Effector memory CD4-positive, alpha-beta T cell (primary cell): ENCODE data around the gene OVCA2.

ENCODE experiments used
- DNase-seq, 3 donors: peaks; one replicate each; pipeline ENCODE4 v3.0.0-alpha.2; 2020
- H3K27ac ChIP-seq: 2 replicates; pipeline ENCODE4 v1.7.0; 2013; ENCODE audit warnings: mild to moderate bottlenecking, low read length, moderate library complexity; ENCODE audit not compliant: insufficient read depth, poor library complexity, severe bottlenecking
- H3K27me3 ChIP-seq: replicated peaks from 2 replicates; pipeline ENCODE4 v1.7.0; 2013; ENCODE audit warnings: mild to moderate bottlenecking, low read length; ENCODE audit not compliant: insufficient read depth, control insufficient read depth, poor library complexity, severe bottlenecking
- H3K36me3 ChIP-seq: 2 replicates; pipeline ENCODE4 v1.7.0; 2013; ENCODE audit warnings: mild to moderate bottlenecking, low read length, moderate library complexity; ENCODE audit not compliant: control insufficient read depth, insufficient read depth
- H3K4me1 ChIP-seq: 2 replicates; pipeline ENCODE4 v1.7.0; 2013; ENCODE audit warnings: low read length, mild to moderate bottlenecking; ENCODE audit not compliant: control insufficient read depth, insufficient read depth, poor library complexity, severe bottlenecking
- H3K4me3 ChIP-seq: 2 replicates; pipeline ENCODE4 v1.7.0; 2013; ENCODE audit warnings: low read length, low read depth, mild to moderate bottlenecking; ENCODE audit not compliant: insufficient read depth, poor library complexity, severe bottlenecking
- H3K9me3 ChIP-seq: 2 replicates; pipeline ENCODE4 v1.7.0; 2013; ENCODE audit warnings: mild to moderate bottlenecking, low read length, moderate library complexity; ENCODE audit not compliant: control insufficient read depth

OVCA2 gene

GRCh38 chr17:2058586-2059546, 17.0 kb downstream of the OVCA2 start:
- peaks cover 18% of the 10 kb centered on the region for H3K4me1 ChIP-seq
- peak; percentile 20 to 54 (median 37) for DNase-seq
- no peaks in the 10 kb centered on the region for H3K27me3 ChIP-seq
- H3K4me3 ChIP-seq, result no peak overlapping the region
- no peak overlapping the region for H3K27ac ChIP-seq
- H3K9me3 ChIP-seq, result no peaks in the 10 kb centered on the region
- peaks cover 28% of the 10 kb centered on the region for H3K36me3 ChIP-seq

- no peak overlapping the region for H3K27ac ChIP-seq
These were observed 17.9 kb downstream of the OVCA2 start for GRCh38 chr17:2059547-2060384.

GRCh38 chr17:2060385-2060658, 18.5 kb downstream of the OVCA2 start:
- Histone ChIP-seq H3K27me3 (no peaks in the 10 kb centered on the region), H3K4me1 (peaks cover 9% of the 10 kb centered on the region), H3K9me3 (no peaks in the 10 kb centered on the region), H3K4me3 (no peak overlapping the region), H3K36me3 (peaks cover 40% of the 10 kb centered on the region), H3K27ac (no peak overlapping the region)
- DNase-seq, result no peak

More at GRCh38 chr17:2059547-2060384, 17.9 kb downstream of the OVCA2 start:
- Histone ChIP-seq H3K4me3 (no peak overlapping the region), H3K9me3 (no peaks in the 10 kb centered on the region), H3K36me3 (peaks cover 37% of the 10 kb centered on the region), H3K4me1 (peaks cover 9% of the 10 kb centered on the region), H3K27me3 (no peaks in the 10 kb centered on the region)
- DNase-seq, result no peak

- Histone ChIP-seq H3K9me3 (no peaks in the 10 kb centered on the region), H3K4me3 (no peak overlapping the region), H3K36me3 (peaks cover 45% of the 10 kb centered on the region), H3K4me1 (peaks cover 9% of the 10 kb centered on the region), H3K27ac (no peak overlapping the region), H3K27me3 (no peaks in the 10 kb centered on the region)
- no peak for DNase-seq
These were observed 19.0 kb downstream of the OVCA2 start for GRCh38 chr17:2060681-2061440.

- Histone ChIP-seq H3K36me3 (peaks cover 49% of the 10 kb centered on the region), H3K9me3 (no peaks in the 10 kb centered on the region), H3K4me1 (peaks cover 3% of the 10 kb centered on the region), H3K27ac (no peak overlapping the region), H3K27me3 (no peaks in the 10 kb centered on the region), H3K4me3 (no peak overlapping the region)
- DNase-seq, result no peak
These were observed 19.7 kb downstream of the OVCA2 start for GRCh38 chr17:2061441-2061958.

- Histone ChIP-seq H3K27me3 (no peaks in the 10 kb centered on the region), H3K36me3 (peaks cover 59% of the 10 kb centered on the region), H3K4me3 (no peak overlapping the region), H3K27ac (no peak overlapping the region), H3K9me3 (no peaks in the 10 kb centered on the region), H3K4me1 (no peaks in the 10 kb centered on the region)
- no peak for DNase-seq
These were observed 20.9 kb downstream of the OVCA2 start for GRCh38 chr17:2062571-2063183.

GRCh38 chr17:2063261-2064146, 21.7 kb downstream of the OVCA2 start:
- no peaks in the 10 kb centered on the region for H3K27me3 ChIP-seq
- no peaks in the 10 kb centered on the region for H3K9me3 ChIP-seq
- peaks cover 67% of the 10 kb centered on the region for H3K36me3 ChIP-seq
- H3K4me1 ChIP-seq, result no peaks in the 10 kb centered on the region
- H3K27ac ChIP-seq, result no peak overlapping the region
- no peak for DNase-seq
- H3K4me3 ChIP-seq, result no peak overlapping the region

- Histone ChIP-seq H3K27ac (no peak overlapping the region), H3K4me1 (no peaks in the 10 kb centered on the region), H3K9me3 (no peaks in the 10 kb centered on the region), H3K27me3 (no peaks in the 10 kb centered on the region), H3K4me3 (no peak overlapping the region), H3K36me3 (peaks cover 72% of the 10 kb centered on the region)
- no peak for DNase-seq
These were observed 22.3 kb downstream of the OVCA2 start for GRCh38 chr17:2064147-2064489.

GRCh38 chr17:2064520-2064971, 22.7 kb downstream of the OVCA2 start:
- Histone ChIP-seq H3K36me3 (peaks cover 72% of the 10 kb centered on the region), H3K27me3 (no peaks in the 10 kb centered on the region), H3K9me3 (no peaks in the 10 kb centered on the region), H3K4me1 (no peaks in the 10 kb centered on the region), H3K27ac (no peak overlapping the region), H3K4me3 (no peak overlapping the region)
- no peak for DNase-seq
